Thymus (tissue), 11 donors: ENCODE measurements around the gene MED13L. TPM values are rescaled to one million over a fixed set of nuclear protein-coding genes. Genes with fewer than 3 reads are reported as not detected.

ENCODE experiments used
- DNase-seq, 9 donors: peaks; one replicate each; pipeline ENCODE4 v3.0.0-alpha.2; 2013; ENCODE audit warnings: low spot score in 9 of 9, low read depth in 6 of 9, missing footprints in 1 of 9
- H3K27ac ChIP-seq, 2 donors: one replicate each; pipeline ENCODE4 v1.5.1; 2013; ENCODE audit warnings: control low read depth in 1 of 2, low read depth in 1 of 2, low read length in 1 of 2, mild to moderate bottlenecking in 1 of 2, moderate library complexity in 1 of 2
- H3K27me3 ChIP-seq, 2 donors: one replicate each; pipeline ENCODE4 v1.5.1; 2013; ENCODE audit warnings: low read length in 1 of 2; ENCODE audit not compliant: control insufficient read depth in 2 of 2, insufficient read depth in 1 of 2
- H3K36me3 ChIP-seq, 2 donors: one replicate each; pipeline ENCODE4 v1.5.1; 2013; ENCODE audit warnings: low read length in 1 of 2, mild to moderate bottlenecking in 1 of 2, moderate library complexity in 1 of 2; ENCODE audit not compliant: control insufficient read depth in 2 of 2, insufficient read depth in 2 of 2
- H3K4me1 ChIP-seq, 2 donors: one replicate each; pipeline ENCODE4 v1.5.1; 2013; ENCODE audit warnings: low read length in 2 of 2; ENCODE audit not compliant: control insufficient read depth in 2 of 2, insufficient read depth in 2 of 2
- H3K4me3 ChIP-seq, 2 donors: one replicate each; pipeline ENCODE4 v1.5.1; 2013; ENCODE audit warnings: low read length in 2 of 2, control low read depth in 1 of 2, mild to moderate bottlenecking in 1 of 2
- H3K9me3 ChIP-seq, 2 donors: one replicate each; pipeline ENCODE4 v1.5.1; 2013; ENCODE audit warnings: low read length in 1 of 2, mild to moderate bottlenecking in 1 of 2; ENCODE audit not compliant: control insufficient read depth in 2 of 2, insufficient read depth in 1 of 2
- WGBS: extraction: QIAGEN DNeasy Blood & Tissue Kit; methylation state at CpG from one replicate; pipeline ENCODE4 v1.1.7; 2013; 5-methylcytosine and 5-hydroxymethylcytosine counted together
- polyA plus RNA-seq: library from polyadenylated mRNA; stranded (reverse); fragments of 200-250 nt; gene quantifications from one replicate; pipeline ENCODE4 v1.2.3, GENCODE V29; 2013
- total RNA-seq: library from RNA; stranded (reverse); fragments of 120-200 nt; gene quantifications from one replicate; pipeline ENCODE4 v1.2.4, GENCODE V29; 2013
- donor health status: healthy.

MED13L gene
- total and polyA plus RNA-seq, 2 donors, result 34.0 to 141 TPM

- 97% methylated on average over 7 of the region's 7 CpGs for WGBS
- peaks cover 61 to 78% of the 10 kb centered on the region in 2 donors for H3K36me3 ChIP-seq
These were observed 315.3 kb downstream of the MED13L start for GRCh38 chr12:115962216-115962615.

GRCh38 chr12:115960868-115961802, 316.4 kb downstream of the MED13L start:
- no peak for DNase-seq
- Histone ChIP-seq H3K4me1 (no peaks in the 10 kb centered on the region), H3K27me3 (no peaks in the 10 kb centered on the region), H3K27ac (no peak overlapping the region), H3K36me3 (peaks cover 56 to 73% of the 10 kb centered on the region in 2 donors), H3K9me3 (no peaks in the 10 kb centered on the region), H3K4me3 (no peak overlapping the region)
- 96% methylated on average over 12 of the region's 12 CpGs for WGBS

More at GRCh38 chr12:115962216-115962615, 315.3 kb downstream of the MED13L start:
- no peak overlapping the region for H3K27ac ChIP-seq
- H3K4me1 ChIP-seq, result no peaks in the 10 kb centered on the region
- H3K9me3 ChIP-seq, result no peaks in the 10 kb centered on the region
- H3K27me3 ChIP-seq, result no peaks in the 10 kb centered on the region
- H3K4me3 ChIP-seq, result no peak overlapping the region
- no peak for DNase-seq

GRCh38 chr12:115957686-115958290, 319.7 kb downstream of the MED13L start:
- peaks cover 33 to 43% of the 10 kb centered on the region in 2 donors for H3K36me3 ChIP-seq
- no peaks in the 10 kb centered on the region for H3K9me3 ChIP-seq
- no peaks in the 10 kb centered on the region for H3K4me1 ChIP-seq
- DNase-seq, result no peak
- WGBS, result 98% methylated on average over 6 of the region's 6 CpGs
- H3K4me3 ChIP-seq, result no peak overlapping the region
- no peaks in the 10 kb centered on the region for H3K27me3 ChIP-seq
- H3K27ac ChIP-seq, result no peak overlapping the region

GRCh38 chr12:115956659-115957058, 320.8 kb downstream of the MED13L start:
- Histone ChIP-seq H3K4me3 (no peak overlapping the region), H3K9me3 (no peaks in the 10 kb centered on the region), H3K4me1 (no peaks in the 10 kb centered on the region), H3K27ac (no peak overlapping the region), H3K36me3 (peaks cover 23 to 34% of the 10 kb centered on the region in 2 donors), H3K27me3 (no peaks in the 10 kb centered on the region)
- 97% methylated on average over 4 of the region's 4 CpGs for WGBS
- no peak for DNase-seq

- Histone ChIP-seq H3K27me3 (no peaks in the 10 kb centered on the region), H3K36me3 (peaks cover 18 to 30% of the 10 kb centered on the region in 2 donors), H3K27ac (no peak overlapping the region), H3K4me1 (no peaks in the 10 kb centered on the region), H3K9me3 (no peaks in the 10 kb centered on the region), H3K4me3 (no peak overlapping the region)
- 89% methylated on average over 3 of the region's 3 CpGs for WGBS
- no peak for DNase-seq
These were observed 321.3 kb downstream of the MED13L start for GRCh38 chr12:115956236-115956635.

- no peaks in the 10 kb centered on the region for H3K9me3 ChIP-seq
These were observed 324.0 kb downstream of the MED13L start for GRCh38 chr12:115953450-115953849.

GRCh38 chr12:115953031-115953430, 324.5 kb downstream of the MED13L start:
- WGBS, result 98% methylated on average over 7 of the region's 7 CpGs
- H3K27me3 ChIP-seq, result no peaks in the 10 kb centered on the region
- H3K4me3 ChIP-seq, result no peak overlapping the region

More at GRCh38 chr12:115953450-115953849, 324.0 kb downstream of the MED13L start:
- no peak for DNase-seq
- Histone ChIP-seq H3K4me1 (no peaks in the 10 kb centered on the region), H3K36me3 (peaks cover 10 to 16% of the 10 kb centered on the region in 2 donors), H3K27ac (no peak overlapping the region), H3K27me3 (no peaks in the 10 kb centered on the region), H3K4me3 (no peak overlapping the region)
- WGBS, result 95% methylated on average over 6 of the region's 6 CpGs

GRCh38 chr12:115950959-115951358, 326.5 kb downstream of the MED13L start:
- WGBS, result 98% methylated on average over 9 of the region's 9 CpGs

More at GRCh38 chr12:115953031-115953430, 324.5 kb downstream of the MED13L start:
- Histone ChIP-seq H3K36me3 (peaks cover 9 to 12% of the 10 kb centered on the region in 2 donors), H3K4me1 (no peaks in the 10 kb centered on the region), H3K27ac (no peak overlapping the region), H3K9me3 (no peaks in the 10 kb centered on the region)
- DNase-seq, result no peak

GRCh38 chr12:115949675-115950074, 327.8 kb downstream of the MED13L start:
- Histone ChIP-seq H3K9me3 (no peaks in the 10 kb centered on the region), H3K4me3 (no peak overlapping the region), H3K27ac (no peak overlapping the region), H3K36me3 (peaks cover 2 to 6% of the 10 kb centered on the region in 2 donors), H3K27me3 (no peaks in the 10 kb centered on the region), H3K4me1 (no peaks in the 10 kb centered on the region)
- no peak for DNase-seq
- 92% methylated on average over 8 of the region's 8 CpGs for WGBS

More at GRCh38 chr12:115950959-115951358, 326.5 kb downstream of the MED13L start:
- H3K36me3 ChIP-seq, result peaks cover 2 to 6% of the 10 kb centered on the region in 2 donors
- DNase-seq, result no peak
- H3K4me1 ChIP-seq, result no peaks in the 10 kb centered on the region
- H3K27ac ChIP-seq, result no peak overlapping the region
- no peaks in the 10 kb centered on the region for H3K9me3 ChIP-seq
- H3K4me3 ChIP-seq, result no peak overlapping the region
- H3K27me3 ChIP-seq, result no peaks in the 10 kb centered on the region
